Stomach (tissue), 4 donors: Measurements from ENCODE around the gene RRP9.

ENCODE experiments used
- EP300 ChIP-seq: sonication (generic); formaldehyde crosslinking; IDR thresholded peaks from one replicate; pipeline ENCODE4 v1.6.1; 2017; ENCODE audit warnings: antibody characterized with exemption
- POLR2A ChIP-seq, 4 donors: fragments of 450-650 bp; IDR thresholded peaks; one replicate each; pipeline ENCODE4 v1.6.1; 2016; ENCODE audit warnings: antibody characterized with exemption in 4 of 4, control low read depth in 2 of 4, mild to moderate bottlenecking in 1 of 4, moderate library complexity in 1 of 4
- TF ChIP-seq, protein P1 (sequence below), 7 experiments: fragments of 450-650 bp in 4 of 7; fragments of 200-600 bp in 3 of 7; sonication (generic) in 3 of 7; IDR thresholded peaks; one replicate each; pipeline ENCODE4 v1.5.1; 2016 to 2019; ENCODE audit warnings: antibody characterized with exemption in 7 of 7, control low read depth in 2 of 7, mild to moderate bottlenecking in 1 of 7

DNA sequence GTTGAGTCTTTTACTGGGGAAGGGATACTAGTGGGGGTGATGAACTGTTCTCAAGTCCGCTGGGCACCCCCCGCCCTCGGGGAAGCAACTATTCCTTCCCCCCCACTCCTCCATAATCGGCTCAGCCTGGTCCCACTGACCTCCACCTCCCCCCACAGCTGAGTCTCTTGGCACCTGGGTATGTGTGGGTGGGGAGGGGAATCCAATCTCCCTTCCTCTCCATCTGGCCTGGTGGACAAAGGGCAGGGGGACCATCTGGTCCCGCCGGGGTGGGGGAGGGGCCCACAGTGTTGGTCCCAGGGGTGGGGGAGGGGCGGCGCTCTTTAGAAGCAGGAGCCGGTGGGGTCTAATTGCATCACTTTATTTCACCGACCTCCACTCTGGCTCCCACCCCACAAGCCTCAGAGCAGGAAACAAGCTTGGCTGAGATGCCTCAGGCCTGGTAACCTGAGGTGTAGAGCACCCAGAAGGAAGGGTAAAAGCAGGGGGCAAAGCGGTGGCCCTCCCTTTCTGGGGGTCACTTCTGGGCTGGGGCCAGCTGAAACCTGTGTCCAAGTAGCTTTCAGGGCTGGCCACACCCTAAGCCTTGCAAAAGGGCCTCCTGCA, 26.6 kb upstream of the RRP9 start:
- TF ChIP-seq EP300 (no peak), POLR2A (IDR thresholded peaks at IDR 0.05) (no peak)
- TF ChIP-seq, protein P1, sequence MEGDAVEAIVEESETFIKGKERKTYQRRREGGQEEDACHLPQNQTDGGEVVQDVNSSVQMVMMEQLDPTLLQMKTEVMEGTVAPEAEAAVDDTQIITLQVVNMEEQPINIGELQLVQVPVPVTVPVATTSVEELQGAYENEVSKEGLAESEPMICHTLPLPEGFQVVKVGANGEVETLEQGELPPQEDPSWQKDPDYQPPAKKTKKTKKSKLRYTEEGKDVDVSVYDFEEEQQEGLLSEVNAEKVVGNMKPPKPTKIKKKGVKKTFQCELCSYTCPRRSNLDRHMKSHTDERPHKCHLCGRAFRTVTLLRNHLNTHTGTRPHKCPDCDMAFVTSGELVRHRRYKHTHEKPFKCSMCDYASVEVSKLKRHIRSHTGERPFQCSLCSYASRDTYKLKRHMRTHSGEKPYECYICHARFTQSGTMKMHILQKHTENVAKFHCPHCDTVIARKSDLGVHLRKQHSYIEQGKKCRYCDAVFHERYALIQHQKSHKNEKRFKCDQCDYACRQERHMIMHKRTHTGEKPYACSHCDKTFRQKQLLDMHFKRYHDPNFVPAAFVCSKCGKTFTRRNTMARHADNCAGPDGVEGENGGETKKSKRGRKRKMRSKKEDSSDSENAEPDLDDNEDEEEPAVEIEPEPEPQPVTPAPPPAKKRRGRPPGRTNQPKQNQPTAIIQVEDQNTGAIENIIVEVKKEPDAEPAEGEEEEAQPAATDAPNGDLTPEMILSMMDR (IDR thresholded peaks at IDR 0.05) = no peak
